Ureter (tissue), 1 donor: ENCODE results near the gene TSPAN9. TPM values are rescaled to one million over a fixed set of nuclear protein-coding genes. Genes with fewer than 3 reads are reported as not detected.
A peak's percentile ranks its signal among the peaks of the same experiment; 100 is the strongest.

Experiments used
- DNase-seq: peaks from one replicate; pipeline ENCODE4 v3.0.0-alpha.2; 2020; ENCODE audit warnings: low spot score
- total RNA-seq: library from RNA; stranded (reverse); gene quantifications from one replicate; pipeline ENCODE4 v1.2.4, GENCODE V29; 2023
- donor health status: DM: yes; HTN: yes; CAD: no.

TSPAN9 gene
- total RNA-seq, 1 donor from 2014 or later, result 53.0 TPM

DNA sequence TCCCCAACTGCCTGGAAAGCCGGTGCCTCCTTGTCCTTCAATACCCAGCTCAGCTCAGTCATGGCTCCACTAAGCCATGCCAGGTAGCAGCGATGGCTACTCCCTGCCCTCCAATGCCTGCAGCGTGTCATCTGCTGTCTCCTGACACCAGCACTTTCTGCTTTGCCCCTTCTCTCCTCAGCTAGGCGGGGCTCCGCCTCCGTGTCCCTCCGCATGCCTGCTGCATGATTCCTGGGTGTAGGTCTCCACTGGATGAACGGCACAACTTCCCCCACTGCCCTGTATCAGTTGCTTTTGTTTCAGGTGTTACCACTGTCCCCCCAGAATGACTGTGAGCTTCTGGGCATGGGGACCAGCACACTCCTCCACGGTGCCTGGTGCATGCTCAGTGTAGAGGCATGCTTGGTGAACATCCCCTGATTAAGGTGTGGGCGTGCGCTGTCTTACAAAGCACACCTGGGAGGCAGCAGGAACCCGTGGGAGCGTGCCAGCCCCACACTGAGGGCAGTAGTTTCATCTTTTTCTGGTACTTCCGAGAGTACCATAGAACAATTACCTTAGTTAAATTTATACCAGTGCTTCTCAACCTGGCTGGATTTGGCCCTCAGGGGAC, 234.4 kb downstream of the TSPAN9 start:
- no peak for DNase-seq

DNA sequence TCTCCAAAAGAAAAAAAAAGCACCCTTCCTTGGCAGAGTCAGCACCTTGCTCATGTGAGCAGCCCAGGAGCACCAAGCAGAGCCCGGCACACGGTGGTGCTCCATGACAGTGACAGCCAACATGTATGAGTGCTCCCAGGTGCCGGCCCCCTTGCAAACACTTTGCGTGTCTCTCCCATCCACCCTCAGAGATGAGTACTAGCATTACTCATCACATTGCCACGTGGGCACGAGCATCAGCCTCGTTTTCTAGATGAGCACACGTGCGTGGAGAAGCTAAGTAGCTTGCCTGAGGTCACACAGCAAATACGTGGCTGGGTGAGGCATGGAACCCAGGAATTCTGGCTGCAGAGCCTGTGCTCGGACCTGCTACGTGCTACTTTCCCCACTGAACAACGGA, 235.9 kb downstream of the TSPAN9 start:
- DNase-seq, result no peak

DNA sequence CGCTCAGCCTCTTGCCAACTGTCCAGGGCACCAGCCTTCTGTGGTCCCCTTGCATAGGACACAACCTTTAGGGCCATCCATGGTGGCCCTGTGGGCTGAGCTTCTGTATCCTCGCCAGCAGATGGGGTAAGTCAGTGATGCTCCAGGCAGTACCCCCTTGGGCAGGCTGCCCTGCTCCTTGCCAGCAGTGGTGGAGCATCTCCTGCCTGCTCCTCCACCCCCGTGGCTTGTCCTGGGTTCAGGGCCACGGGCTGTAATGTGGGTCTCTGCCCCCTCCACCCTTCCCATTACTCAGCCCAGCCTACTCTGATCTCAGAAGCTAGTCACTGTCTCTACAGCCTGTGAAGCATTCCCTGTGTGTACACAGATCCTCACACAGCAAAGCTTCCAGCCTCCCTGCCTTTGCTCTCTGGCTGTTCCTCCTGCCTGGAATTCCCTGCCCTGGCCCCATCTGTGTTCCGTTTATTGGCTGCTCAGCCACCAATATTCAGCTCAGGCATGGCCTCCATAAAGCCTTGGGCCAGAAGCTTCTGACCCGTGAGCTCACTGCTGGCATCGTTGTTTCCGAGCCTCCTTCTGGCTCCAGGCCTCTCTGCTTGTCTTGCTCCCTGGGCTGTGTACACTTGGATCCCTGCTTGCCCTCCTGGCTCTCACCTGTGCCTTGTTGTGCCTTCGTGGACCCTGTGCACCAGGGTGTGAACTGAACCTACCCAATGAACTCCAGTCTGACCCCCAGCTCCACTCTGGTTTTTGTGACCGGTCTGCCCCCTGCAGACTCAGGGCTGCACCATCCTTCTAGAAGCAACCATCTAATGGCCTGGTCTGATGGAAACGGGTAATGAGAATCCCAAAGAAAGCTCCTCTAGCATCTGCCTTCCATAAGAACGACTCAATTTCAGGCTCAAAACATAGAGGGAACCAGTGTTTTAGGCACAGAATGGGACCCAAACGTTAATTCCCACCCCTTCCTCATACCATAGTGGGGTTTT, 236.8 kb downstream of the TSPAN9 start:
- DNase-seq, result no peak

DNA sequence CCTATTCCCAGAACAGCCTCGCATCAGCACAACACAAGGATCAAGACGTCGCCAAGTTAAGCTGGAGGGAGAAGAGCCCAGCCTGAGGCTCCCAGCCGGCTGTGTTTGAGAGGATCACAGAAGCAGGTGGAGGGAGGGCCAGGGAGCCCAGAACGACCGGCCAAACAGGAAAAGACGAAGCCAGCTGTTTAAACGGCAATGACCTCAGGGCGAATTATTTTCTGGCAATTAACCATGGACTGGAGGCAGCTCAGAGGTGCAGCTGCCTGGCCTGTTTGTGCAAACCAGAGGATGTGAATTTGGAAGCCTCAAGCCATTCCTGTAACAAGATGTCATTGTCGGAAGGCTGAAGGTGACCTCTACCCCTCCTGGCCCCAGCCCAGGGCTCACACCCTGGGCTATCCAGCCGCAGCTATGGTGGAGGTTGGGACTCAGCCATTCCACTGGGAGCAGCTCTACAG, 238.1 kb downstream of the TSPAN9 start:
- DNase-seq, result peak; percentile 83

DNA sequence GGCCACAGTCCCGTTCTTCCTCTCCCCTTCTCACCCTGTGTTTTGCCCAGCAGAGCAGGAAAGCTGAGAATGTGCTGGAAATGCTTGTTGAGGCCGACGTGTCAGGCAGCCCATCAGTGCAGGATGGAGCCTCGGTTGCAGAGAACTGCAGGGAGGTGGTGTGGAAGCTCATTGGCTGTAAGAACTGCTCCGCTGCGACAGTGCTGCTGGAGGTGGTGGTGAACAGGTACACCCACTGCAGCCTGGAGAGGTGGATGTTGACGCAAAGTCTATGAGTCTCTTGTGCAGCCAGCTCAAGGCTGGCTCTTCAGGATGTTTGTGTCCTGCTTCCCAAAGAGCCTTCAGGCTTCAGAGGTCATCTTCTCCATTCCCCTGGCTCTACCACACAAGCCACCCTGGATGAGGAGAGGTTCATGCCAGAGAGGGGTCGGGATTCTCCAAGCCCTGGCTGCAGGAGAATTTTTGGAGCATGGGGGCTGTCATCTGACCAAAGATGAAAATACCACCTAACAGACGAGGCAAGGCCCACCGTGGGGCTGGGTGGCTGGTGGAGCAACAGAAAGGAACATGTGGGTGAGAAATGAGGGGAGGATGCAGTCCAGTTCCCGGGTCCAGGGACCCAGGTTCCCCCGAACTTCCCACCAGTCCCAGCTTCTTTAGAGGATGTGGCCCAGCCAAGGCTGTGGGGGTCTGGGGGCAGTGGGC, 239.7 kb downstream of the TSPAN9 start:
- DNase-seq, result no peak

DNA sequence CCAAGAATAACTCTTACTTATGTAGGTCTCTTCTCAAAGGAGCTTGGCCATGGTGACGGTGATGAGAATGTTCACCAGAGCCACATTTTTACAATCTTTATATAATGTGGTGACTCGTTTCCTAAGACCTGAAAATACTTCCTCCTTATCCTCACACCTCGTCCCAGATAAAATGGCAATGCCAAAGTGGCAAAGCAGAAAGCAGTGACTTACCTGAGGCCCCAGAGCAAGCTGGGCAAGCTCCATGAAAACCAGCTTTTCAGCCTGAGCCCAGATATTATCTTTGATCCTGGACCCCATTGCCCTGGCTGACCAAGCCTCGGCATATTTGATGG, 240.3 kb downstream of the TSPAN9 start:
- no peak for DNase-seq

DNA sequence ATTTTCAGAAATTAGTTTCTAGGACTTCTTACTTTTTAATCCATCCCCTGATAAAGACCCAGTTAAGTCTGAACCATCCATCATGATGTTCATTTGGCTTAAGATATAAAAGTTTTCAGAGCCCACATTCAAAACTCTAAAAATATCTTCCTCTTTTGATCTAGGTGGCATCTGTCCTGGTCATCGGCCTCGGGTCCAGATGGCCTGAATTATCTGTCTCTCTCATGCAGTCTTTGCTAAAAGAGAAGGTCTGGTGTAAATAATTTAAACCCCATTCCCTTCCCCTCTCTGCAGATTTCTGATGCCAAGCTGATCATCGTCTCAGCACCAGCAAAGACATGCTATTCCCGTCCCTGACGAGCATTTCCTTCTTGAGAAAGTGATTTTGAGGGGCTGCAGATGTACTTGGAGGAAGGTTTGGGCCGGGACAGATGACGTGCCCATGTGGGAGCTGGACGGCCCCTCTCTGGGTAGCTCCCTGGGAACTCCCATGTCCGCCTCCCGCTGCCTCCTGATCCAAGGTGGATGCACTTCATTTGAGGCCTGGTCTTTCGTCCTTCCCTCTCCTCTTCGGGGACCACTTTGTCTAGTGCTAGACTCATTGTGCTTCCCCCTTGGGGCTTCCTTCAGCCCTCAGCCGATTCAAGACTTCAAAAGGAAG, 240.8 kb downstream of the TSPAN9 start:
- no peak for DNase-seq

DNA sequence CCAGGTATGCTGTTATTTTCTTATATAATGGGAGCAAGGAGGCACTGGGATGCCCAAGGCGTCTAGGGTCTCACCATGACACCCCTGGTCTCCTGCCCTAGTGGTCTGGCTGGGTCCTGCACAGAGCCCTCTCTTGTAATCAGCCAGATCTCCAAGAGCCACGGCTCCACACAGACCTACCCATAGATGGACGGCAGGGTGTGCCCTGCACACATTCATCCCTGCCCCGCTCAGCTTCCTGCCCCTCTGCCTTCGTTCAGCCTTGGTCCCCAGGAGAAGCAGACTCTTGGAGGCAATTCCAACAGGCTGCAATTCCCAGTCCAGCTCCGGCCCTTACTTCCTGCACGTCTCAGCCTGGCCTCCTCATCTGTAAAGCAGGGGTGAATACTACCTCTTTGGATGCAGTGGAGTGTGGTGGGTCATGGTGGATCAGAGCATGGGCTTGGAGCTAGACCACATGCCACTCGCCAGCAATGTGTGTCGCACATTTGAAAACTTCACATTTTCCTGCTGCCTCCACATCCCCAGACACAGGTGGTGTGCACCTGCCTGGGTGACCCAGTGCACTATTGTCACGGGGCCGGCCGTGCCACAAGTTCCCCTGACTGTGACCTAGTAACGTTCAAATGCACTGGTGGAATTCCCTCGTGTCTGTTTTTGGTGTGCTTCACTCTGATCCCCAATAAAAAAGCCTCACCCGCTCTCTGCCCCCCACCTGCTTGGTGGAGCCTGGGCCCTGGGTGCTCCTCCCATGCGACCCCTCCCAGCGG, 242.7 kb downstream of the TSPAN9 start:
- no peak for DNase-seq

DNA sequence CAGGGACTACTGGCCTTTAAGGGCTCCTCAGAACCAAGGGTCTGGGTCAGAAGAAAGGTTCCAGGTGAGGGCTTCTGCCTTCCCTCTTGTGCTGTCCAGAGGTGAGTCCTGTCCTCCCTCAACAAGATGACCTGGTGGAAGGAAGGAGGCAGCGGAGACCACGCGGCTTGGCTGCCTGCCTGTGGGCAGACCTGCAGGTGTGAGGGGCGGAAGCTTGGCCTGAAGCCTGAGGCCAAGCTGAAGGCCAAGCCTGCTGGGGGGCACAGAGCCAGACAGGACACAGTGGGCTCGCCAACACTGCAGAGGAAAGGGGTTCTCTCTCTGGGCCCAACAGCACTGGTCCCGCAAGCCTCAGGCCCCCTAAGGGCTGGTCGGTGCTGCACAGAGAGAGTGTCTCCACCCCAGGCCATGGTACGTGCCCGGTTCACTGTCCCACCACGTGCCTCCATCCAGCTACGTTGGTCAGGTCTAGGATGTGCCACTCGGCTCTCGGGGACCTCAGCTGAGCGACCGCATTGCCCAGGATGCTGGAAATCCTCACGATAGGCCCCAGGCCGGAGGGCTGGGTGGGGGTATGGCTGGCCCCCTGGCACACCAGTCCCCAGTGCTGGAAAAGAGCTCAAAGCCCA, 243.8 kb downstream of the TSPAN9 start:
- no peak for DNase-seq

DNA sequence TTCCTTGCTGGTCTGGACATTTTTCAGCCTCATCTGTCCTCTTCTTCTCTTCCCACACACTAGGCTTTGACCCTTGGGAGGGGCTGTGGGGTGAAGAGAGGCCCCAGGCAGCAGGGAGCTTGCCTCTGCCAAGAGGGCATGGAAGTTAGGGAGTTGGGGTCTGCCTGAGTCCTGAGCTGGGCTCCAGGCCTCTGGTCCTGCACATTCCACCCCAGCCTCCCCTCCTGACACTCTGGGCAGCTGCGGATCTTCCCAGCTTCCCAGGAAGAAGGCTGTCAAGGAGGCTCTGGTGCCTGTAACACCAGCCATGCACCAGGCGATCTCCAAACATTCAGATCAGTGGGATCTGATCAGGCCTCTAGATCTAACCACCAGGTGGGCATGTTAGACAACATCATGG, 244.7 kb downstream of the TSPAN9 start:
- no peak for DNase-seq

DNA sequence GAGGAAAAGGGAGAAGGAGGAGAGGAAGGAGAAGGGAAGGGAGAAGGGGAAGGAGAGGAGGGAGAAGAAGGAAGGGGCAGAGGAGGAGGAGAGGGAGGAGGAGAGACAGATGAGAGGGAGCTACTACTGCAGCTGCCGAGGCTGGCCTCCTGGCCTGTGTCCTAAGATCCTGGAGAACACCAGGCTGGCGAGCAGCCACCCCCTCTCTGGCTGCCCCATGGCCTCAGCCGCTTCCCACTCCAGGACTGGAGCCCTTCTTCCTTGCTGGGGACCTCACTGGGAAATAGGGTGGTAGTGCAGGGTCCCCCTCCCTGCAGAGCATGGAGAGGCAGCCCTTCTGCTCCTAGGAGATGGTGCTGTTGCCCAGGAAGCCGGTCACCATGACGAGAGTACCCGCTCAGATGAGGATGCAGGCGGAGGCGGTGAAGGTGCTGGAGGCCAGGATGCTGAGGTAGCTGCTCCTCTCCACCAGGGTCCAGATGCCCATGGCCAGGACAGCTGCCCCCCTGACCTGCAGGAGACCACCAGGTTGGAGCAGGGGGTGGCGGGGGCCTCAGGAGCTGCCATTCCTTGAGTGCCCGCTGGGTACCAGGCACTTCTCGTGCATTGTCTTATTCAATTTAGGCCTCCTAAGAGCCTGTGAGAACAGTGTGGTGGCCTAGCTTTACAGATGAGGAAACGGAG, 246.0 kb downstream of the TSPAN9 start:
- no peak for DNase-seq

DNA sequence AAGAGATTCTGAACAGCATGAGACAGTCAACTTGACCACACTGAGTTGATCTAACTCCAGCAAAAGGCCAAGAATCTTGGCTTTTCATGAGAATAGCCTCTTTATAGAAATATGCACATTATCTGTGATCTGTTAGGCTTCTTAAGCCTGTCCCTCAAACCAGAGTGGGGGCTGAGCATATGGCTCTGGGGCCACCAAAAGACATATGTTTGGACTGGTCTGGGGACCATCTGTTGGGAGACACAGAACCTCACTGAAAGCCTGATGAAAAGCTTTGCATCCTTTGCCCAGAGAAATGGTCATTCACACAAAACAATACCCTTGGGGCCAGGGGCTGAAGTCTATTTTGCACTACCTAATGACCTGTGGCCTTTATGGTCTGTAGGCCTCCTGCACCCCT, 248.6 kb downstream of the TSPAN9 start:
- no peak for DNase-seq

DNA sequence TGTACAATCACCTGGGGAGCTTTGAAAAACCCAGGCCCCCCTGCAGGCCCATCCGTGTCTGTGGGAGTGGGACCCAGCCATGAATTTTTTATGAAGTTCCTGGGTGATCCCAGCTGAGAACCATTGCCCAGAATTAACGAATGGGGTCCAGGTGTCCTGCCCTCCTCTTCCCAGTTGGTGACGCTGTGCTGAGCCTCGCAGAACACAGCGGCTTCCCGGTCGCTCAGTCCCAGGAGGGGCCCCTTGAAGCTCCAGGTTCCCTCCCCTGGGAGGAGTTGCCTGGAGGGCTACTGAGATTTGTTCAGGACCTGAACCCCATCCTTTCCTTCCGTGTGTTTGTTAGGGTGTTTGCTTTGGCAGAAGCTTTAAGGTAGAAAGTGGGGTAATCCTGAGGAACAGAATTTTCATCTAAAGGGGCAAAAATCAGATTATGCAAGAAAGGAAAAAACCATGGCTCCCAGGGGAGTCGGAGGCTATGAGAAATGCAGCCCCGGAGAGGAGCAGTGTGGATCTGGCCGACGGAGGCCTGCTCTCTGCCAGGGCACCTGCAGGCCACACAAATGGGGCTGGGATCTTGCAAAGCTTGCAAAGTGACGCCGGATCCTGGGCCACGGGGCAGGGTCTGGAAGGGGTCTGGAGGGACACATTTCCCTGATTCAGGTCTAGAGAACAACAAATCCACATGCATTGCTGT, 249.1 kb downstream of the TSPAN9 start:
- DNase-seq, result no peak

DNA sequence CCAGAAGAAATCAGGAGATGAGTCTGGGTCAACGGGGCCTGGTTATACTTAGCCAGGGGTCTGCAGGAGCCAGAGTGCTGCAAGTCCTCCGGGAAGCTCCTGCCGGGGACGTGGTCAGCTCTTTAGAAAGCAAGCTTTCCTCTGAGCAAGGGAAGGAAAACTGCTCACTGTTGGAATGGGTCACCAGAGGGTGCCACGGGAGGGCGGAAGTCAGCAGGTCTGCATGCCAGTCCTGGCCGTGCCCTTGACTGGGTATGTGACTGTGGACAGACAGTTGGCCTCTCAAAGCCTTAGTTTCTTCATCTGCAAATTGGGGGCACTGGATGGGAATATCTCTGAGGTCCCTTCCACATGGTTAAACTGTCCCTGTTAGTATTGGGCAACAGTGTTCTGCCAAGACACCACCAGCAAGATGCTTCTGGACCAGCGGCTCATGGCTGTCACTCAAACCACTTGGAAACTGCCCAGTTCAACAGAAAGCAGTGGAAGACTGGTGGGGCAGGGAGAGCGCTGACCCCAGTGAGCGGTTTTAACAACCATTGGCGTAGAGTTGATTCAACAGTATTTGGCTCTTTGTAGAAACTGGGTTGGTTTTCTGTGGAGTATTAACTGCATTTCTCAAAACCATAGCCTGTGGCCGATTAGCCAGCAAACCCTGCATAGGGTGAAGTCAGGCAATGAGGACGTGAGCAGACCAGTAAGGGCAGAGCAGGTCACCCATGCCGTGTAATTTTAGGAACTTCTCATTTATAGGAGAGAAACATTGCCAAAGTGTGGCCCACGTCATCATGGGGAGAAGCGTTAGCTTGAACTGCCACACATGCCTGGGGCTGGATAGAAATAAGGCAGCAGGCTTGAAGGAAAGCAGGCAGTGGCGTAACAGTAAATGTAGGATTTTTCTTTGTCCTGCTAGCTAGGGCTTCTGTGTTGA, 249.9 kb downstream of the TSPAN9 start:
- no peak for DNase-seq

DNA sequence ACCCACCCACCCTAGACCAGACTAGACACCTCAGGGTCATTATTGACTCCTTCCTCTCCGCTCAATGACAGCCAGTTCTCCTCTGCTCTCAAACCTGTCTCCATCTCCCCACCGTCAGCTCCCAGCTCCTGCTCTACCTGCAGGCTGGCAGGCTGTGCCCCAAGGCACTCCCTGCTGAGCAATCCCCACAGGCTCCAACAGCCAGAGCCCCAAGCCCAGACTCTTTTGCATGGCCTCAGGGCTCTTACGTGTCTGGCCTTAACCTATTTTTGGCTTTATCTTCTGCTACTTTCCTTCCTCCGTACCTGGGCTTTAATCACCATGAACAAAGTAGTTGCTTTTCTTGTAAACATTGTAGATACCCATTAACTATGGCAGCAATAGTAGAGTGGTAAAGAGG, 250.9 kb downstream of the TSPAN9 start:
- no peak for DNase-seq

DNA sequence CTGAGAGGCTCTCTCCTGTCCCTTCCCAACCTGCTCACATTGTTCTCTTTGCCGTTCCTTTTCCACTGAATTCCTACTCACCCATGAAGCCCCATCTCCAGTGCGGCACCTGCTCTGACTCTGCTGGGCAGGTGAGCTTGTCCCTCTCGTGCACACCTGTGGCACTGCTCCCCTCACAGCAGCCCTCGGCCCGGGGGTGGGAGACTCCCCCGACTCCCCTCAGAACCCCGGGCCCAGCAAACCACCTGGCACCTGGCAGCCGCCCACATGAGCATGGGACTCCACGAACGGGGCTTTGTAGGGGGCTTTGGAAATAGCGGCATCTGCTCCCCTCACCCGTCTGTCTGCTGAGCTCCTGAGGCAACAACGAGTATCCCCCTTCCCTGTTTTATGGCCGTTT, 251.4 kb downstream of the TSPAN9 start:
- DNase-seq, result no peak

DNA sequence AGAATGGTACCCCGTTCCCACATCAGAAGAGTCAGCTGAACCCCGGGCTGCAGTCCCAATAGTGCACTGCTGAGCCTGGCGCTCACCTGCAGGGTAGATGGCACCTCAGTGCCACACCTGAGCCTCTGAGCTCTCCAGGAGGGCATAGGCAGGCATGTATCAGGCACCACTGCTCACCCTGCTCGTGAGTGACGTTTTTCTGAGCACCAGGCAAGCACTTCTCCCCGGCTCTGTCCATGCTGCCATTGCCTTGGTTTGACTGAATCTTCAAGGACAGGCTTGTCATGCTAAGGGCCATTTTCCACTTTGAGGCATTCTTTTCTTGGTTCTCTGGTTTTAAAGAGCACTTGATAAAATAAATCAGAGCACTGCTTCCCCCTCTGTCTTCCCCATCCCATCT, 252.2 kb downstream of the TSPAN9 start:
- DNase-seq, result no peak

DNA sequence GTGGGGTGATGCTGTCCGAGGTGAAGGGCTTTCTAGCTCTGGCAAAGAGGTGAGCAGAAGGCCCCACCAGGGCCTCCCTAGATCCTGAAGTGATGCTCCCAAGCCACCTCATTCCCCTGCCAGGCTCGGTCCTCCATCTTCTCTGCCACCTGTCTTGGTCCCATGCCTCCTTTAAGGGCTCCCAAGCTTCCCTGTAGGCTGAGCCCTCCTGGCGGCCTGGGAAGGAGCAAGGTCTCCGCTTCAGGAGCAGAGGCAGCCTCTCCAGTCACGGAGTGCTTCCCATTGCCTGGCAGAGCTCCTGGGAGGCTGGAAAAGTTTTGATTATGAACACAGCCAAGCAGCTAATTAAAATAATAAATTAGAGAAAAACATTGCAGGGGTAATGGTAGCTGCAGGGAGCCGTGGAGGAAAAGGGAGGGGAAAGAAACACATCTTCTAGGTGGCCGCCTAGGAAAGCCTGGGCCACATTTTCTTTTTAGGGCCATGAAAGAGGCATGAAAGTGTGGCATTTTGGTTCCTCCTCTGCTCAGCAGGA, 253.9 kb downstream of the TSPAN9 start:
- DNase-seq, result no peak
